NCI-H748 (cell line): ENCODE data around the gene ARV1.
"Not testable (repeated sequence)": the region's sequence is repeated elsewhere in the genome, so short reads cannot be mapped to it uniquely, and the experiment has no call there.

Experiments
- DNase-seq: peaks from one replicate; lab custom pipeline; 2025; ENCODE audit not compliant: unreplicated experiment; lab: John Stamatoyannopoulos, UW

The ARV1 gene

GRCh38 chr1:231040800-231041718 is 62.2 kb downstream of the ARV1 start:
- peak; percentile 6 for DNase-seq

- DNase-seq, result peak; percentile 12
Measured at GRCh38 chr1:231041719-231042261, 62.9 kb downstream of the ARV1 start.

- DNase-seq, result no peak
Measured at GRCh38 chr1:231044588-231044987, 65.7 kb downstream of the ARV1 start.

GRCh38 chr1:231045286-231045685 is 66.4 kb downstream of the ARV1 start:
- no peak for DNase-seq

- DNase-seq, result not testable (repeated sequence)
Measured at GRCh38 chr1:231045921-231046729, 67.2 kb downstream of the ARV1 start.

GRCh38 chr1:231046730-231047395 is 68.0 kb downstream of the ARV1 start:
- DNase-seq, result no peak

- not testable (repeated sequence) for DNase-seq
Measured at GRCh38 chr1:231047529-231047928, 68.6 kb downstream of the ARV1 start.

GRCh38 chr1:231048419-231048818 is 69.5 kb downstream of the ARV1 start:
- not testable (repeated sequence) for DNase-seq

GRCh38 chr1:231049121-231049979 is 70.5 kb downstream of the ARV1 start:
- DNase-seq, result no peak
